ENCODE results near the gene NR4A2.

Gene NR4A2

DNA sequence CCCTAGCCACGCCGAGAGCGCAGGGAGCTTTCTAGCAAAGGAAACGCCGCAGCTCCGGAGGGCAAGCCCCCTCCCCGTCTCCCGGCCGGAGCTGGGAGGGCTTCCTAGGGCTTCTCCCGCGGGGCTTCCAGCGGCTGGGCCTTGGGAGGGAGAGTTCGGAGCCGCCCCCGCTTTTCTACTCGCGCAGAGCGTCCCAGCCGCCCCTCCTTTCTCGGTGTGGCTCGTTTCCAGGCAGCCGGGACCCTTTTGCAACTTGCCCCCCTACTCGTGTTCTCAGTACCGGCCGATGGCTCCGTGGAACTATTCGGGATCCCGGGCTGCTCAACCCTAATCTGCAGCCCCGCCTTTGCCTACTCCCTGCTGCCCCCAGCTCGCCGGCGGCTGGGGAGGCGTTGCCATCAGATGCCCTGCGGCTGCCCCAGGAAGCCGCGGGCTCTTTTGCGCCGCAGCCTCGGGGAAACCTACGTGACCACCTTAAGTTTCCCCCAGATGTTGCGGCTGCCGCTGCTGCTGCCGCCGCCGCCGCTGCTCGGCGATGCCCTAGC is 1.5 kb upstream of the NR4A2 start:
- peak overlapping the region; percentile 55 for H3K4me3 ChIP-seq (ENCODE audit: low read length)
- H3K9me3 ChIP-seq (ENCODE audit: low read length): peaks cover 10% of the 10 kb centered on the region
- H3K36me3 ChIP-seq (ENCODE audit: insufficient read depth, low read length): no peaks in the 10 kb centered on the region
- H3K27me3 ChIP-seq (ENCODE audit: insufficient read depth, low read length): peaks cover 30% of the 10 kb centered on the region
- peak overlapping the region; percentile 85 for H2AFZ ChIP-seq (ENCODE audit: low read depth, low read length)
- peaks cover 19% of the 10 kb centered on the region for H3K4me1 ChIP-seq (ENCODE audit: insufficient read depth, low read length)

DNA sequence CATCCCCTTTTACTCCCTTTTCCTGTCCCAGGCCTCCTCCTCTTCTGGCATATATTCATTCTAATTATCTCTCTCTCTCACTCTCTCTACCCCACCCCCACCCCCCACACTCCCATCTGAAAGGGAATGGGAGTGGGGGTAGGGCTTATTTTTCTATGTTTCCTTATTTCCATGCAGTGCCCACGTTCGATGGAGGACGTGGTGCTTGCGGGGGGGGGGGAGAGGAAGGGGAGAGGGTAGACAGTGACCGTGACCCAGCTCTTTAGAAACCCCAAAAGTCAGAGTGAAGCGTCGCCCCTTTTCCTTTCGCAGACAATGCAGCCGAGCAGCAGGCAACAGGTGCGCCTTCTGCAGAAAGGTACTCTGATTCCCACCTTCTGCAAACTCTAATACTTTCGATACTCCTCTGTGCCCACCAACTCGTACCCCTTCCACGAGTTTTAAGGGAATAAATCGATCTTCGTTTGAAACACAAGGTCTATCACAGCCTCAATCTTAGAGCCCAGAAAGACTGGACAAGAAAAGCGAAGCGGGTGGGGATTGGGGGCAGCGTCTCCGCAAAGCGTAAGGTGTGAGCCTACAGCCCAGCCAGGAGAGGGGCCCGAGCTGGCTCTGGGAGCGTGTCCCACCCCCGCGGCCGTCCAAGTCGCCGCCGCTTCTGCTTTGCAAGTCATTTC is 891 bp upstream of the NR4A2 start:
- Histone ChIP-seq H3K36me3 (ENCODE audit: insufficient read depth, low read length) (no peaks in the 10 kb centered on the region), H3K4me1 (ENCODE audit: insufficient read depth, low read length) (peaks cover 19% of the 10 kb centered on the region), H2AFZ (ENCODE audit: low read depth, low read length) (peak overlapping the region; percentile 85), H3K9me3 (ENCODE audit: low read length) (peaks cover 10% of the 10 kb centered on the region), H3K4me3 (ENCODE audit: low read length) (peak overlapping the region; percentile 55), H3K27me3 (ENCODE audit: insufficient read depth, low read length) (peaks cover 35% of the 10 kb centered on the region)

DNA sequence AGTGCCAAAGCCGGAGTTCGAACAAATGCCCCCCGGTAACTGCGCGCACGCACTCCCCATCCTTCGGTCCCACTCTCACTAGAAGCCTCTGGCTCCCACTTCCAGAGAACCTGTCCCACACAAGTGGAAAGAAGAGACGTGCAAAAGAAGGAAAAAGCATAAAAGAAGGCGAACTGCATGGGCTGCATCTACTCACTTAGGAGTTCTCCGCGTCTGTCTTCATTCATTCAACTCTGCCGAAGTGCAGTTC is 312 bp downstream of the NR4A2 start:
- H3K9me3 ChIP-seq (ENCODE audit: low read length): peaks cover 10% of the 10 kb centered on the region
- H3K4me3 ChIP-seq (ENCODE audit: low read length): peak overlapping the region; percentile 55
- peaks cover 47% of the 10 kb centered on the region for H3K27me3 ChIP-seq (ENCODE audit: insufficient read depth, low read length)
- H3K4me1 ChIP-seq (ENCODE audit: insufficient read depth, low read length): peaks cover 19% of the 10 kb centered on the region
- no peaks in the 10 kb centered on the region for H3K36me3 ChIP-seq (ENCODE audit: insufficient read depth, low read length)
- peak overlapping the region; percentile 85 for H2AFZ ChIP-seq (ENCODE audit: low read depth, low read length)

DNA sequence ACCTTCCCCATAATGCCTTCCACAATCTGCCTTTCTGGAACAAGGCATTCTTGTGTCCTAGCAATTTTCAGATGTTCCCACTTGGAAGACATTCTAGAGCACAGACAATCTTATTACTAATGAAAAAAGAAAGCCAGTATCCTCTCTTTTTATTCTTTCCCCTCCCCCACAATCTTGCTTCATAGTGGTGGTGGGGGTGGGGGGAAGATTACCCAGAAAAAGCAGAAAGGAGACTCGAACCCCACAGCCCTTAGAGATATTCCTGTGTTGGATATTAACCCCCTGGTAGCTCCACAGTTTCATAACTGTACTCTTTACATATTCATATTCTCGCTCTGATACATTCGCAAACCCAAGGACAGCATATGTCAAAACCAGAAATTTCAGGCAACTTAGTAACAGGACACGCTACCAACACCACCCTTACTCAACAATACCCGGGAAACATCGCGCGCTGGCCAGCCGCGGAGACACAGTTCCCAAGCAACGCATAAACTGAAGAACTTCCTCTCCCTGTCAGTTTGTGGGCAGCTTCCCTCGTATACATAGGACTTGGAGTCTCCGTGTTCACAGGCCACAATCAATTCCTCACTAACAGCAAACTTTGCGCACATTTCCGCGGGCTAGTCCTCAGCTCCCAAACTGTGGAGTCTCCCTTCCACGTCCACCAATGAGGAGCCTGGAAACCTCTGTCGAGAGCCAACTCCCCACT is 793 bp downstream of the NR4A2 start:
- Histone ChIP-seq H3K9me3 (ENCODE audit: low read length) (peaks cover 10% of the 10 kb centered on the region), H3K4me1 (ENCODE audit: insufficient read depth, low read length) (peaks cover 19% of the 10 kb centered on the region), H2AFZ (ENCODE audit: low read depth, low read length) (peak overlapping the region; percentile 85), H3K36me3 (ENCODE audit: insufficient read depth, low read length) (no peaks in the 10 kb centered on the region), H3K4me3 (ENCODE audit: low read length) (peak overlapping the region; percentile 55), H3K27me3 (ENCODE audit: insufficient read depth, low read length) (peaks cover 52% of the 10 kb centered on the region)

DNA sequence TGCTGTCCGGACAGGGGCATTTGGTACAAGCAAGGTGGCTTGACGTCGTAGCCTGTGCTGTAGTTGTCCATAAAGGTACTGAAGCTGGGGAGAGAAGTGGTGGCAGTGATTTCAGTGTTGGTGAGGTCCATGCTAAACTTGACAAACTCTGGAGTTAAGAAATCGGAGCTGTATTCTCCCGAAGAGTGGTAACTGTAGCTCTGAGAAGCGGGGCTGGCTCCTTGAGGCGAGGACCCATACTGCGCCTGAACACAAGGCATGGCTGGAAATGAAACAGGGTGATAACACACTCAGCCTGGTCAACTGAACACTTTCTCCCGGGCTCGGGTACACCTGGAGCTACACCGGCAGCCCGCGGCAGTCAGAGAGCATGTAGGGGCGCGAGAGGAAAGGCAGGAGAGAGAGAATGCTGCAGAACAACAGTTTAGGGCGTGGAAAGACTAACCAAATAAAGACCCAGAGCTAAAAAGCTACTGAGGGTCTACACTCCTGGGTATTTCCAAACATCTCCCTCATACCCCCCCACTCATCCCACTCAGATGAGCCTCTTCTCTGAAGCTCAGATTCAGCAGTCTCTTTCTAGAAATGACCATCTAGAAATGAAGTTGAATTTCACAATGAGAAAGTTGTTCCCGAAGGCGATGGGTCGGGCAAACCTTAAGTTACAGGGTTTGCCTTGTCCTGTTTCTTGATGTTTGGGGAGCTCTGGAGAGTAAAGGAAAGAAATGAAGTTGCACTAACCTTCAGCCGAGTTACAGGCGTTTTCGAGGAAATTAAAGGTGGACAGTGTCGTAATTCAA is 2.4 kb downstream of the NR4A2 start:
- Histone ChIP-seq H3K27me3 (ENCODE audit: insufficient read depth, low read length) (peaks cover 68% of the 10 kb centered on the region), H3K4me1 (ENCODE audit: insufficient read depth, low read length) (peaks cover 19% of the 10 kb centered on the region), H2AFZ (ENCODE audit: low read depth, low read length) (no peak overlapping the region), H3K9me3 (ENCODE audit: low read length) (peaks cover 10% of the 10 kb centered on the region), H3K36me3 (ENCODE audit: insufficient read depth, low read length) (no peaks in the 10 kb centered on the region), H3K4me3 (ENCODE audit: low read length) (no peak overlapping the region)

DNA sequence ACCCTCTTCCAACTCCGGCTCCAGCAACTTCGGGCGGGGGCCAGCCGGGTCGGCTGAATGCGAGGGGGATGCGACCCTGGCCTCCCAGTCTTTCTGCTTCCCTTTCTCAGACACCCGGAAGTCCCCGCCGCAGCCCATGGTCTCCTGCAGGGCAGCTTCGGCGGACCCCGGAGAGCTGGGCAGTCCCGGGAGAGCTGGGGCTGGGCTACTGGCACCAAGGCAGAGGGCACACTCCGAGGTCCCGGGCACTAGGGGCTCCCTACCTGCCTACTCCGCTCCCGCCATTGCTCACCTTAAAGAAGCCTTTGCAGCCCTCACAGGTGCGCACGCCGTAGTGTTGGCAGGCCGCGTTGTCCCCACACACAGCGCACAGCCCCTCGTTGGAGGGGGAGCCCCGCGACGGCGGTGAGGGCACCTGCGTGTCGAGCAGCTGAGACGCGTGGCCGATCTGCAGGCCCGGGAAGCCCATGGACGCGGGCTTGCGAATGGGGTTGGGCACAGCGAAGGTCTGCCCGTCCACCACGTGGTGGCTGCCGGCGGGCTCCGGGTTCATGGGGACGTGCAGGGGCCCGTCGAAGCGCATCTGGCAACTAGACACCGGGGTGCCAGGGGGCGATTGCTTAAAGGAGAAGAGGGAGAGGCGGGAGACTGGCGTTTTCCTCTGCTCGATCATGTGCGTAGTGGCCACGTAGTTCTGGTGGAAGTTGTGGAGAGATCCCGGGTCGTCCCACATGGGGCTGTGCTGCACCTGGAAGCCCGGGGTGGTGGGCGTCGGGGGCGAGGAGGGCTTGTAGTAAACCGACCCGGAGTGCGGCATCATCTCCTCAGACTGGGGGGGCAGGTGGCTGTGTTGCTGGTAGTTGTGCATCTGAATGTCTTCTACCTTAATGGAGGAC is 3.2 kb downstream of the NR4A2 start:
- Histone ChIP-seq H3K4me3 (ENCODE audit: low read length) (no peak overlapping the region), H3K9me3 (ENCODE audit: low read length) (peaks cover 10% of the 10 kb centered on the region), H2AFZ (ENCODE audit: low read depth, low read length) (no peak overlapping the region), H3K36me3 (ENCODE audit: insufficient read depth, low read length) (no peaks in the 10 kb centered on the region), H3K4me1 (ENCODE audit: insufficient read depth, low read length) (peaks cover 15% of the 10 kb centered on the region), H3K27me3 (ENCODE audit: insufficient read depth, low read length) (peaks cover 75% of the 10 kb centered on the region)

DNA sequence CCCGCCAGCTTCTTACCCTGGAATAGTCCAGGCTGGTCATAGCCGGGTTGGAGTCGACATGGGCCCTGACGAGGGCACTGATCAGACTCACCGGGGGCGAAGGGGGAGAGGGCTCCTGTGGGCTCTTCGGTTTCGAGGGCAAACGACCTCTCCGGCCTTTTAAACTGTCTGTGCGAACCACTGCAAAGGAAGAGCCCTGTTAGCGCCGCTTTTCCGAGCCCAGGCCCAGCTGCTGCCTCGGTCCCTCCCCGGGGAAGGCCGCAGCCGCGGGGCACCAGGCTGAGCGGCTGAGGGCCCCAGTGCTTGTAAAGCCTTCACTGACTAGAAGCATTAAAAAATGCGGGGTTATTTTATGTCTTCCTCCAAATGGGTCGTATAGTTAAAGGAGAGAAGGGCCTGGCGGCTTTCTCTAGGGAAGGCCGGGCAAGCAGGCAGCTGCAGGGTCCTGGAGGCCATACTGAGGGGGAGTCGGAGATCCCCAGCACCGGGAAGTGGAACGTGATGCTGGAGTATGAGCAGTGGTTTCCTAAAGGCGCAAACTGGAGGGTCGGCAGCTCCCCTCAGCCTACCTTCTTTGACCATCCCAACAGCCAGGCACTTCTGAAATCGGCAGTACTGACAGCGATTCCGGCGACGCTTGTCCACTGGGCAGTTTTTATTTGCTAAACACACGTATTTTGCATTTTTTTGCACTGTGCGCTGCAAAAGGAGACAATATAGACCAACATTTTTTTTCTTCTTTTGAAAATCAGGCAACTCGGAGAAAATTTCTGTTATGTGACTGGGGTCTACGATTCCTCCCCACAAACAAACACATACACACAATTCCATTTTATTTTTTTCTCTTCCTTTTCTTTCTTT is 4.5 kb downstream of the NR4A2 start:
- Histone ChIP-seq H3K36me3 (ENCODE audit: insufficient read depth, low read length) (no peaks in the 10 kb centered on the region), H2AFZ (ENCODE audit: low read depth, low read length) (no peak overlapping the region), H3K4me1 (ENCODE audit: insufficient read depth, low read length) (peaks cover 8% of the 10 kb centered on the region), H3K27me3 (ENCODE audit: insufficient read depth, low read length) (peaks cover 87% of the 10 kb centered on the region), H3K4me3 (ENCODE audit: low read length) (no peak overlapping the region), H3K9me3 (ENCODE audit: low read length) (peaks cover 10% of the 10 kb centered on the region)

DNA sequence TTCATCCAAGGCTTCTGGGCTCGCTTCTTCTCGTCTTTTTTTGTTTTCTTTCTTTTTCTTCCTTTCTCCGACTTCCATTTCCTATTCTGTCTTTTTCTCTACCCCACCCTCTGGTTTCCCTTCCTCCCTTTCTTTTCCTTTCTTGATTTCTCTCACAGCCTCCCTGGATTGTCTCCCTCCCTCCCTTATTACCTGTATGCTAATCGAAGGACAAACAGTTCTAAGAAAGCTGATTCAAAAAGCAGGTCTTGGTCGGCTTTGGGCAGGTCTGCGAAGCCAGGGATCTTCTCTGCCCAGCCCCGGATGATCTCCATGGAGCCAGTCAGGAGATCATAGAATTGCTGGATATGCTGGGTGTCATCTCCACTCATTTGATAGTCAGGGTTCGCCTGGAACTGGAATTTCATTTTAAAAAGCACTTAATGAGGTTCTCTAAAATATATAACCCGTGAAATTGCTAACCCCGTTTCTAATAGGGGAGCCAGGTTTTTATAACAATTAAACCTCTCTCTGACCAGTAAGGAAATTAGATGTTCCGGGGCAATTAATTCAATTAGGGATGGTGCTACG is 5.9 kb downstream of the NR4A2 start:
- peaks cover 10% of the 10 kb centered on the region for H3K9me3 ChIP-seq (ENCODE audit: low read length)
- peaks cover 97% of the 10 kb centered on the region for H3K27me3 ChIP-seq (ENCODE audit: insufficient read depth, low read length)
- H3K36me3 ChIP-seq (ENCODE audit: insufficient read depth, low read length): no peaks in the 10 kb centered on the region
- no peaks in the 10 kb centered on the region for H3K4me1 ChIP-seq (ENCODE audit: insufficient read depth, low read length)
- no peak overlapping the region for H3K4me3 ChIP-seq (ENCODE audit: low read length)
- H2AFZ ChIP-seq (ENCODE audit: low read depth, low read length): no peak overlapping the region

DNA sequence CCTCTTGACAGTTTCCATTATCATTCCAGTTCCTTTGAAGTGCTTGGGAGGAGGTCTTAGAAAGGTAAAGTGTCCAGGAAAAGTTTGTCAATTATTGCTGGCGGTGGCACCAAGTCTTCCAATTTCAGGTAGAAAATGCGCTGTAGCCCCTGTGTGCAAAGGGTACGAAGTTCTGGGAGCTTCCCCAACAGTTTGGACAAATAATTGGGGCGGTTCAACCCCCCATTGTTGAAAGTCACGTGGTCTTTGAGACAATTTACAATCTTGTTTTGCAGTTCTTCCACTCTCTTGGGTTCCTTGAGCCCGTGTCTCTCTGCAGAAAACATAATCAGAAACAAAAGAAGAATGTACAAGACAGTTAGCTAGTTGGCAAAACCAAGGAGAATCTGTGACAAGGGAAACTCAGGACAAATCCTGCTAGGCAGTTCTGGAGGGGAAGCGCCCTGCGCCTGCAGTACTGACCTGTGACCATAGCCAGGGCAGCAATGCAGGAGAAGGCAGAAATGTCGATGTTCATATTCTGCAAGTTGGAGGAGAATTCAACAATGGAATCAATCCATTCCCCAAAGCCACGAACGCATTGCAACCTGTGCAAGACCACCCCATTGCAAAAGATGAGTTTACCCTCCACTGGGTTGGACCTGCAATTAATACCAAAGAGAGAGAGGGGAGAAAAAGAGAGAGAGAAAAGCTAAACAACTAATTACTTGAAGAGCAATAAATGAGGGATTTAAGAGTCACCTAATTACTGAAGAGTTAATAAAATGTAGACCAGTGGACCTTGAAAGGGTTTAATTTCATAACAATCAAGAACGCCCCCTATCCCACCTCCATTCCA is 6.6 kb downstream of the NR4A2 start:
- peaks cover 97% of the 10 kb centered on the region for H3K27me3 ChIP-seq (ENCODE audit: insufficient read depth, low read length)
- H3K9me3 ChIP-seq (ENCODE audit: low read length): peaks cover 10% of the 10 kb centered on the region
- H3K4me1 ChIP-seq (ENCODE audit: insufficient read depth, low read length): no peaks in the 10 kb centered on the region
- H3K36me3 ChIP-seq (ENCODE audit: insufficient read depth, low read length): no peaks in the 10 kb centered on the region
- no peak overlapping the region for H2AFZ ChIP-seq (ENCODE audit: low read depth, low read length)
- no peak overlapping the region for H3K4me3 ChIP-seq (ENCODE audit: low read length)

DNA sequence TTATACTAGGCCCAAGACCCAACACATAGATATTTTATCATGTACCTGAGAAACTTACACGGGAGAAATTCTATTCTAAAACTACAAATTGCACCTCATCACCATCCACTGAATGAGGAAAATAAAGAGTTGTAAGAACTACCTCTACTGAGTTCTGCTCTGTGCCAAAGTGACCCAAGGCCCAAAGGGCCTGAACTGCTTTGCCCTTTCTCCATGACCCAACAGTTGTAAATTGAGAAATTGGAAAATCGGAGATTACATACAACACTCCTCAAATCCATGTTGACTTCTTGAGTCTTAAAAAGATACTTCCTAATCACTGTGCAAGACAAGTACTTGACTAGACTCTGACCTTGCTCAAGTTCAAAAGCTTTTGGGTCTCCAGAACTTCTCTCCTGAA is 8.8 kb downstream of the NR4A2 start:
- H3K36me3 ChIP-seq (ENCODE audit: insufficient read depth, low read length): no peaks in the 10 kb centered on the region
- H3K27me3 ChIP-seq (ENCODE audit: insufficient read depth, low read length): peaks cover 97% of the 10 kb centered on the region
- H3K4me3 ChIP-seq (ENCODE audit: low read length): no peak overlapping the region
- H3K9me3 ChIP-seq (ENCODE audit: low read length): no peaks in the 10 kb centered on the region
- no peak overlapping the region for H2AFZ ChIP-seq (ENCODE audit: low read depth, low read length)
- H3K4me1 ChIP-seq (ENCODE audit: insufficient read depth, low read length): no peaks in the 10 kb centered on the region

DNA sequence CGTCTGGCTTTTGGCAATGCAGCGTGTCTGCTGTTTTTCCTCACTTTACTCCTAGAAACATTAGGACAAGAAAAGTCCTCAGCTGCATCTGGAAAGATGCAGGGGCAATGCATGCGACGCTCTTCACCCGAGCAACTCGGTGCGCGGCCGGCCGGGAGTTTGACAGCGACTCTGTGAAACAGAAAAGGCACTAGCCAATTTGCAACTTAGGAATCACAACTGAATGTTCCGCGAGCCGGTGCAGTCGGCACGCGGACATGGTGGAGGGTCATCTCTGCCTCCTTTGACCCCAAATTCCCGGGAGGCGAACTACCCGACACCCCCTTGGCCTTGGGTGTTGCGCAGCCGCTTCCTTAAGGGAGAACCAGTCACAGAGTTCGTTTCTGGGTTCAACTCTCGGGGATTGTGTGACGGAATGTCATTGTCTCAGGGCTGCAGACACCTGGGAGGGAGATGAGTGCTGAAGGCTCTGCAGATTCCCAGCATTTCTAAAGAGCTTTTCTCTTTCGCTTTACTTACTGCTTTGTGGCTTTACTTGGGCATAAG is 9.8 kb downstream of the NR4A2 start:
- peaks cover 96% of the 10 kb centered on the region for H3K27me3 ChIP-seq (ENCODE audit: insufficient read depth, low read length)
- no peak overlapping the region for H3K4me3 ChIP-seq (ENCODE audit: low read length)

More for the DNA sequence above, 9.8 kb downstream of the NR4A2 start:
- Histone ChIP-seq H2AFZ (ENCODE audit: low read depth, low read length) (no peak overlapping the region), H3K9me3 (ENCODE audit: low read length) (no peaks in the 10 kb centered on the region), H3K36me3 (ENCODE audit: insufficient read depth, low read length) (no peaks in the 10 kb centered on the region), H3K4me1 (ENCODE audit: insufficient read depth, low read length) (no peaks in the 10 kb centered on the region)

Data from neuron (in vitro differentiated cells).